Urothelium cell line (cell line): ENCODE results near the gene DRAP1.

Experiments
- DNase-seq: peaks from one replicate; pipeline ENCODE4 v3.0.0; 2011; ENCODE audit warnings: low spot score, mixed read lengths
- FAIRE-seq: peaks from 2 replicates; lab custom pipeline; 2011; peaks lifted over from hg19 to GRCh38; lab: Jason Lieb, UNC

DRAP1 gene

GRCh38 chr11:65900899-65901180, 18.4 kb upstream of the DRAP1 start:
- FAIRE-seq: no peak
- no peak for DNase-seq

DNA sequence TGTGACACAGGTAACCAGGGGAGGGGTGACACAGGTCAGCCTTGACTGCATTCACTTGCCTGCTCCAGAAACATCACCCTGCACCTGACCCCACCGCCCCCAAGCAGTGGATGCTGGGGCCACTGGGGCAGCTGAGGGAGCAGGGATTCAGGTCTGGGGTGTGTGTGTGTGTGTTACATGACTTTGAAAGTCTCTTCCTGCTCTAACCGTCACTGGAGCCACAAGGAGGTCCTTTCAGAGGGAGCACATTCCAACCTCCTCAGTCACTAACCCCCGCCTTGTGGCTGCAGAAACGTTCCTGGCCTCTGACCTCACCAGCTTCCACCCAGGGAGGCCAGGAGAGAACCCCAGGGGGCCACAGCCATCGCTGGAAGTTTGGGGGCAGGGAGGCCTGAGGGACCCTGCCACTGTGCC, 16.2 kb upstream of the DRAP1 start:
- DNase-seq: peak; percentile 82
- no peak for FAIRE-seq

- DNase-seq (no peak), FAIRE-seq (no peak)
Observed at GRCh38 chr11:65903715-65904114, 15.5 kb upstream of the DRAP1 start.

DNA sequence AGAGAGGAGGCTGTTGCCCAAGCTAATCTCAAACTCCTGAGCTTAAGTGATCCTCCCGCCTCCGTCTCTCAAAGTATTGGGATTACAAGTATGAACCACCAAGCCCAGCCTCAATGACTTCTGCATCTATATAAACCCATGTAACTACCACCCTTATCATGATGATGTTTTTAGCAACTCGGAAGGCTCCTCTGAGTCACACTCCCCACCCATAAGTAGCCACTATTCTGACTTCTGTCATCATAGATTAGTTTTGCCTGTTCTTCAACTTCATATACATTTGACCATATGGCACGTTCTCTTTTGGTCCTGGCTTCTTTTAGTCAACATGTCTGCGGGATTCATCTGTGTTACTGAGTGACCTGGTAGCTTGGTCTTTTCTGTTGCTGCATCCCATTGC, 12.6 kb upstream of the DRAP1 start:
- DNase-seq (no peak), FAIRE-seq (no peak)

DNA sequence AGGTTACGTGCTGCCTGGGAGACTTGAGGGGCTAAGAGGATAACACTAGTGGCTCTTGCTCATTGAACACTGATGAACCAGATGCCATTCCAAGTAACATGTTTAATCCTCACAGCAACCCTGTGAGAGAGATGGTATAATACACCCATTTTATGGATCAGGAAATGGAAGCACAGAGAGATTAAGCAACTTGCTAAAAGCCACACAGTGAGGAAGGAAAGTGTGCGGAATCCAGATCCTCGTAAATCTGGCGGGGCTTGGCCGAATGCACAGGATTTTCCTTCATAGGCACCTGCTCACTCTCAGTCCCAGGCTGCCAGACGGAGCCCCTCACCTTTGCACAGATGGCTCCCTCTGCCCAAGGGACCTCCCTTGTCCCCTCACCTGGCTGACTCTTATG, 11.3 kb upstream of the DRAP1 start:
- no peak for FAIRE-seq
- DNase-seq: no peak

- FAIRE-seq (no peak), DNase-seq (peak; percentile 79)
Observed at GRCh38 chr11:65911682-65912568, 7.3 kb upstream of the DRAP1 start.

DNA sequence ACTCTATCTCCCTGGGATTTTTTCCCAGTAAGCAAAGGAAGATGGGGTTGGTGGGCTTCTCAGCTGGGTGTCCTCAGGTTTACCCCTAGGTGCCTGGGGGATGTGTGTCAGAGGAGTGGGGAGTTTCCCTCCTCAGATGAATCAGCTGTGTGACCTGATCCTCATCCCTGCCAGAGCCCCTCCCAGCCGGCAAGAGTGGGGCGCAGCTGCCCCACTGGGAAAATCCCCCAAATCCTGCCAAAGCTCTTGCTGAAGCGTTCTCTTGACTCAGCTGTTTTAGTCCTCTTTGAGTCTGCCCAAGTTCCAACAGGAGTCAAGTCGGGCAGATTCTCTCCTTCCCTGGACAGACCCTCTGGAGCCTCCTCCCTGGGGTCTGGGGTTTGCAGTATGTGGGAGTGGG, 6.4 kb upstream of the DRAP1 start:
- FAIRE-seq: no peak
- DNase-seq: no peak

DNA sequence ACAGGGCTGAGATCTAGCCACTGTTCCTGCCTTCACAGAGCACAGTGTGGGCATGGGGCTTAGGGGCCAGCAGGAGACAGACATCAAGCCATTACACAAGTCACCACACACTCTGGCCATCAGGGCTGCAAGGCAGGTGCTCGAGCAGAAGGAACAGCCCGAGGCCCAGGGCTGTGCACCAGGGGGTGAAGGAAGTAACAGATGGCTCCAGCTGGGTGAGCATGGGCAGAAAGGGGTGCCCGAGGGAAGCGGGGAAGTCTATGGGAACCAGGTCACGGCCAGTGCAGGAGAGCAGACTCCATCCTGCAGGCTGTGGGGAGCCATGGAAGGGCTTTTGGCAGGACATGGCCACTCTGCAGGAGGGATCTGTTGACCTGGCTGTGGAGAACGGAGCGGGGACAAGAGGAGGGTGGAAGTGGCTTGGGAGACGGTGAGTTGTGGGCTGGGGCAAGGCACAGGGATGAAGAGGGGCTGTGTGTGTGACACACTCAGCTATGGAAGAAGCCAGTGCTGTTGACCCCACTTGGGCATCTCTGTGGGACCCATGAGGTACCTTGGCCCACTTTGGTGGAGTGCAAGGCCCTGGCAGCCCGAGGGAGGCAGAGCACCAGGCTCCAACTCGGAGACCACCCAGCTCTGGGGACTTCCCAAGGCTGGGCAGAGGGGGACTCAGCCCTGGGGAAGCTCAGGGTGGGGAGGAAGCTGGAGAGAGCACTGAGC, 4.0 kb upstream of the DRAP1 start:
- FAIRE-seq (peak; percentile 44), DNase-seq (no peak)

- FAIRE-seq (no peak), DNase-seq (peak; percentile 94)
Observed at GRCh38 chr11:65915821-65916251, 3.4 kb upstream of the DRAP1 start.

DNA sequence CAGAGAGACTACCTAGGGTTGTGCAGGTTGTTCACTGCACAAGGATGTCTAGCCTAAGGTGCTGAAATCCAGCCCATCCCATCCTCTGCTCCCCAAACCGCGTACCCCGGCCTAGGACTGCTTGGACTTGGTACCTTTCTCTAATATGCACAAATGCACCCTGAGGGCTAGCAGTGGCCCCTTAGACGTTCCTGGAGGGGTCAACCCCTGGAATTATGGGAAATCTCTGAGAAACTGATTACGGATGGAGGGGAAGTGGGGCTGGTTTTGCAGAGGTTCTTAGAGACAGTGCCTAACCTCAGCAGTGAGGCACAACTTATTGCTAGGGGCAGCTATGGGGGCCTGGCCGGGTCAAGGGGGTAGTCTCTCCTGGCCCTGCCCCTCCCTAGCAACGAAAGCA, 2.8 kb upstream of the DRAP1 start:
- FAIRE-seq (no peak), DNase-seq (no peak)

DNA sequence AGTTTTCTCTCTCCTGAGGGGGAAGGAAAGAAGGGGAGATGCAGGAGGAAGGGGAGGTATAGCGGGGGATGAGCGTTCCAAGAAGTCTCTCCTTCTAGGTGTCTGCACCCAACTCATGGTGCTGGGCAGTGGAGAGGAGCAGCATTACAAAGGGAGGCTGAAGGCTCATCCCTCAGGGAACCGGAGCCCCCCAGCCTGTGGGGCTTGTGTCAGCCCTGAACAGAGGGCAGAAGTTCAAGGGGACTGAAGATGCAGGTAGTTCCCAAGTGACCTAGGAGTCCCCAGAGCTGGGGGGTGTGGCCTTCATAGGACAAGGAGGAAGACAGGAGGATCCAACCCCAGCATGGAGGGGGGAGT, 2.2 kb upstream of the DRAP1 start:
- no peak for FAIRE-seq

GRCh38 chr11:65917434-65918210, 1.6 kb upstream of the DRAP1 start:
- DNase-seq (no peak), FAIRE-seq (no peak)

More for the DNA sequence above, 2.2 kb upstream of the DRAP1 start:
- DNase-seq: no peak

DNA sequence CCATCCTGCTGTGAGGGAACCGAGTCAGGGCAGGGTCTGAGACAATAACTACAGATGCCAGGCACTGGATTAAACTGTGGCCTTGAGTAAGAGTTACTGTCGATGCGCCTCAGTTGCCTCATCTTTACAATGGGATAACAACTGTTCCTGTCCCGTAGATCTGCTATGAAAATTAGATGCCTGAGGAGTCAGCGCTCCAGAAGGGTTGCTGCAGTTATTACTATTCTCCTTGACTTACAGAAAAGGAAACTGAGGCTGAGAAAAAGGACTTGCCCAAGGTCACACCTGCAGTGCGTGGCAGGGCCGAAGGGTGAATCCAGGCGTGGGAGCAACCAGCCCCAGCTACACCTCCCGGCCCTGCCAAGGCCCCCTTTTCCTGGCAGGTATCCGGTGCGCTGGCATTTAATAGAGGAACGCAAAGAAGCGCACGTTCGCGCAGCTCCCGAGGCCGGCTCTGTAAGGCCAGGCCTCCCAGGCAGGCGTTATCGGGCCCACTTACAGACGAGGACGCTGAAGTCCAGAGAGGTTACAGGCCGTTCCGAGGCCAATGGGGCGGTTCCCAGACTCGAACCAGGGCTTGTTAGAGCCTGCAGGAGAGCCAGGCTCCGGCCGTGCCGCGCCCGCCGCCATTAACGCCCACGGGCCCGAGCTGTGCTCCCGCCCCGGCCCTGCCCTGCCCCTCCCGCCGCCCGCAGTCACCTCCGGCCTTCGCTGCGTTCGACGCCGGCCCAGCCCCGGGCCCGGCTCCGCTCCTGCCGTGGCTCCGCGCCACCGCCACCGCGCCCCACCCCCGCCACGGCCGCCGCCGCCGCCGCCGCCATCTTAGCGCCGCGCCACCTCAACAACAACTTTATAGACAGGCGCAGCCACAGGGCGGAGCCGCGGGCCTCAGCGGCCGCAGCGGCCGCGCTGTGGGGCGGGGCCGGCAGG, 750 bp upstream of the DRAP1 start, which contains the start of gene C11orf68:
Gene C11orf68, minus strand, starts transcription at position 852 of the 930 bp plus-strand sequence. Its CDS starts 31 bp downstream, at position 821.
- peak; percentile 83 for FAIRE-seq

GRCh38 chr11:65919573-65920371, 546 bp downstream of the DRAP1 start:
- peak; percentile 37 for DNase-seq
- no peak for FAIRE-seq

More for the DNA sequence above, 750 bp upstream of the DRAP1 start, which contains the start of gene C11orf68:
- no peak for DNase-seq

GRCh38 chr11:65920372-65920802, 1.2 kb downstream of the DRAP1 start:
- FAIRE-seq (no peak), DNase-seq (no peak)

DNA sequence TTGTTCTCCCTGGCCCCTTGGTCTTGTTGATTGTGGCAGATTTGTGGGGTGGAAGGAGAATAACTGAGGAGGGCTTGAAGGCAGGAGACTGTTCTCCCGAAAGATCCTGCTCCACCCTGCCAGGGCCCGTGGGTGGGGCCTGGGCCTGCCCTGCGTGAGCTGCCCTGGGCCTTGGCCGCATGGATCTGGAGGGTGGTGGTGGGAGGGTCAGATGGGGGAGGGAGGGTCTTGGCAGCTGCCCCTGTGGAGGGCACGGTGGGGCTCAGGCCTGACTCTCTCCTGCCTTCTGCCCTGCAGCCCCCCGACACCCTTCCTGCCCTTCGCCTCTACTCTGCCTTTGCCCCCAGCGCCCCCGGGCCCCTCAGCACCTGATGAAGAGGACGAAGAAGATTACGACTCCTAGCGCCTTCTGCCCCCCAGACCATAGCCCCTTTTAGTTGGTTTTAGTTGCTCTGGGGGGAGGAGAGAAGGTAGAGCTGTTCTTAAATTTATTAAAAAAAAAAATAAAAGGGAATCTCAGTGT, 1.9 kb downstream of the DRAP1 start:
- no peak for DNase-seq
- no peak for FAIRE-seq

DNA sequence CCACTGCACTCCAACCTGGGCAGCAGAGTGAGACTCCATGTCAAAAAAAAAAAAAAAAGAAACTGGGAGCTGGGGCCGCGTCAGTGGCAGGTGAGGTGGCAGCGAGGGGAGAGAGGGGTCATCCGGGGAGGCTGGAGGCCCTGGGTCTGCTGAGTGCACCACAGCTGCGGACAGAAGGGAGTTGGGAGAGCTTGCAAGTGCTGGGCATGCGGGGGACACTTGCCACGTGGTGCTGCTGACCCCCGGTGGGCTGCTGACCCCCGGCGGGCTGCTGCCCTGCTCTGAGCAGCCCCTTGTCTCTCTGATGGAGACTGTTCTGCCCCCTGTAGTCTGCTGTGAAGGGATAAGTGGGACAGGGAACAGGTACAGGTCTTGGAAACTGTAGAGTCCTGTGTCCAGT, 2.6 kb downstream of the DRAP1 start:
- FAIRE-seq (no peak), DNase-seq (no peak)

DNA sequence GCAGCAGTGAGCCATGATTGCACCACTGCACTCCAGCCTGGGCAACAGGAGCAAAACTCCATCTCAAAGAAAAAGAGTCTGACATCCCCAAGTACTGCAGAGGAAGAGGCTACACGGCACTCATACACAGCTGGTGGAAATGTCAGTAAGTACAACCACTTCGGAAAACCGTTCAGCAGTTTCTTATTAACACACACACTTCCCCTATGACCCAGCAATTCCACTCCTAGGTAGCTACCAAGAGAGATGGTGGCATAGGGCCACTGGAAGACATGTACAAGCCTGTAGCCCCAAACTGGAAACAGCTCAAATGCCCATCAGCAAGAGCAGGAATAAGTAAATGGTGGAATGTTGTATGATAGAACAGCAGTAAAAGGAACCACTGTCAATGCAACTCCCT, 3.3 kb downstream of the DRAP1 start:
- no peak for DNase-seq
- no peak for FAIRE-seq

DNA sequence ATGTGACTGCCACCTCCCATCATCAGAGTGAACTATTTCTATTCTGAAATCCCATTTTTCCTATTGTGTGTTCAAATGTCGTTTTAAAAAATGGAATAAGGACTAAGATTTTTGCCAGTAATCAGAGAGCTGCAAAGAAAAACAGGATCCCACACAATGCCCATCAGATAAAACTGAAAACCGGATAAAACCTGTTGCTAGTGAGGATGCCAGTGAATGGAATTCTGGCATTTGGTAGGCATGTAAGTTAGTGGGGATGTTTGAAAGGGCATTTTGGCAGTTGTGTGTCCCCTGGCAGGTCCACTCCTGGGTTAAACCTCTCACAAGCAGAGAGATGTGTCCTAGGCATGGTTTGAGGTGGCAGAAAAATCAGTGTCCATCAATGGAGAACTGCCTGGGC, 6.2 kb downstream of the DRAP1 start:
- no peak for DNase-seq

More for the DNA sequence above, 6.2 kb downstream of the DRAP1 start:
- no peak for FAIRE-seq
